LNCAP (cell line): ENCODE data around the gene CRYZL1.

Experiments
- CTCF ChIP-seq: fragments of 450-650 bp; IDR thresholded peaks from 2 replicates; pipeline ENCODE4 v1.5.1; 2017; ENCODE audit warnings: mild to moderate bottlenecking

CRYZL1 gene

GRCh38 chr21:33660406-33660805 is 18.9 kb upstream of the CRYZL1 start:
- TF ChIP-seq CTCF = no peak

- no peak for TF ChIP-seq CTCF
Observed at GRCh38 chr21:33659568-33659949, 18.0 kb upstream of the CRYZL1 start.

GRCh38 chr21:33658919-33659567 is 17.5 kb upstream of the CRYZL1 start:
- TF ChIP-seq CTCF = no peak

GRCh38 chr21:33657124-33657820 is 15.7 kb upstream of the CRYZL1 start:
- no peak for TF ChIP-seq CTCF

- no peak for TF ChIP-seq CTCF
Observed at GRCh38 chr21:33655588-33656221, 14.2 kb upstream of the CRYZL1 start.

- no peak for TF ChIP-seq CTCF
Observed at GRCh38 chr21:33654412-33654811, 12.9 kb upstream of the CRYZL1 start.

GRCh38 chr21:33651965-33652680 is 10.6 kb upstream of the CRYZL1 start:
- TF ChIP-seq CTCF = no peak
